Measurements from ENCODE around the gene CHAF1A. TPM values are rescaled to one million over a fixed set of nuclear protein-coding genes. Genes with fewer than 3 reads are reported as not detected.

CHAF1A gene
- total and polyA plus RNA-seq, 4 donors = 1.0 to 20.8 (median 2.5) TPM

GRCh38 chr19:4358709-4359626 is 43.5 kb upstream of the CHAF1A start (continued):
- TF ChIP-seq HNF4A (conservative IDR thresholded peaks at IDR 0.05) = no peak
- no peak for TF ChIP-seq FOXA2 (IDR thresholded peaks at IDR 0.05)
- no peak for TF ChIP-seq FOXA1 (IDR thresholded peaks at IDR 0.05)
- TF ChIP-seq ZBTB33 (IDR thresholded peaks at IDR 0.05) = no peak

- Histone ChIP-seq H3K4me1 (ENCODE audit: control insufficient read depth in 4 of 4, insufficient read depth in 4 of 4, low read length in 3 of 4) (peaks cover 0 to 4% (median 0%) of the 10 kb centered on the region in 4 donors), H3K4me3 (ENCODE audit: low read depth in 1 of 3, low read length in 3 of 3) (no peak overlapping the region), H3K36me3 (ENCODE audit: control insufficient read depth in 4 of 4, insufficient read depth in 3 of 4, low read depth in 1 of 4, low read length in 3 of 4) (peaks cover 4 to 56% (median 28%) of the 10 kb centered on the region in 4 donors), H3K27me3 (ENCODE audit: control insufficient read depth in 4 of 4, insufficient read depth in 4 of 4, low read length in 3 of 4) (no peaks in the 10 kb centered on the region), H3K9ac (ENCODE audit: low read depth in 1 of 2, low read length in 2 of 2) (no peak overlapping the region), H3K27ac (ENCODE audit: low read depth in 1 of 2, low read length in 2 of 2) (no peak overlapping the region), H3K9me3 (ENCODE audit: control insufficient read depth in 4 of 4, low read length in 3 of 4) (no peaks in the 10 kb centered on the region)
- TF ChIP-seq RAD21 (IDR thresholded peaks at IDR 0.05) (no peak), FOXA2 (IDR thresholded peaks at IDR 0.05) (no peak), JUND (IDR thresholded peaks at IDR 0.05) (no peak), GABPA (IDR thresholded peaks at IDR 0.05 in 1 of 2, conservative IDR thresholded peaks at IDR 0.05 in 1 of 2) (no peak), FOXA1 (IDR thresholded peaks at IDR 0.05) (no peak), HNF4G (IDR thresholded peaks at IDR 0.05) (no peak), TAF1 (conservative IDR thresholded peaks at IDR 0.05) (no peak)
- TF ChIP-seq, protein P1, sequence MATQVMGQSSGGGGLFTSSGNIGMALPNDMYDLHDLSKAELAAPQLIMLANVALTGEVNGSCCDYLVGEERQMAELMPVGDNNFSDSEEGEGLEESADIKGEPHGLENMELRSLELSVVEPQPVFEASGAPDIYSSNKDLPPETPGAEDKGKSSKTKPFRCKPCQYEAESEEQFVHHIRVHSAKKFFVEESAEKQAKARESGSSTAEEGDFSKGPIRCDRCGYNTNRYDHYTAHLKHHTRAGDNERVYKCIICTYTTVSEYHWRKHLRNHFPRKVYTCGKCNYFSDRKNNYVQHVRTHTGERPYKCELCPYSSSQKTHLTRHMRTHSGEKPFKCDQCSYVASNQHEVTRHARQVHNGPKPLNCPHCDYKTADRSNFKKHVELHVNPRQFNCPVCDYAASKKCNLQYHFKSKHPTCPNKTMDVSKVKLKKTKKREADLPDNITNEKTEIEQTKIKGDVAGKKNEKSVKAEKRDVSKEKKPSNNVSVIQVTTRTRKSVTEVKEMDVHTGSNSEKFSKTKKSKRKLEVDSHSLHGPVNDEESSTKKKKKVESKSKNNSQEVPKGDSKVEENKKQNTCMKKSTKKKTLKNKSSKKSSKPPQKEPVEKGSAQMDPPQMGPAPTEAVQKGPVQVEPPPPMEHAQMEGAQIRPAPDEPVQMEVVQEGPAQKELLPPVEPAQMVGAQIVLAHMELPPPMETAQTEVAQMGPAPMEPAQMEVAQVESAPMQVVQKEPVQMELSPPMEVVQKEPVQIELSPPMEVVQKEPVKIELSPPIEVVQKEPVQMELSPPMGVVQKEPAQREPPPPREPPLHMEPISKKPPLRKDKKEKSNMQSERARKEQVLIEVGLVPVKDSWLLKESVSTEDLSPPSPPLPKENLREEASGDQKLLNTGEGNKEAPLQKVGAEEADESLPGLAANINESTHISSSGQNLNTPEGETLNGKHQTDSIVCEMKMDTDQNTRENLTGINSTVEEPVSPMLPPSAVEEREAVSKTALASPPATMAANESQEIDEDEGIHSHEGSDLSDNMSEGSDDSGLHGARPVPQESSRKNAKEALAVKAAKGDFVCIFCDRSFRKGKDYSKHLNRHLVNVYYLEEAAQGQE (IDR thresholded peaks at IDR 0.05) = no peak
- DNase-seq (ENCODE audit: low spot score) = peak; percentile 31
- WGBS = 84% methylated on average over 13 of the region's 13 CpGs
Observed at GRCh38 chr19:4359627-4360000, 42.8 kb upstream of the CHAF1A start.

GRCh38 chr19:4360081-4360569 is 42.3 kb upstream of the CHAF1A start:
- no peak overlapping the region for H3K27ac ChIP-seq (ENCODE audit: low read depth in 1 of 2, low read length in 2 of 2)
- TF ChIP-seq YY1 (IDR thresholded peaks at IDR 0.05) (no peak), FOXA2 (IDR thresholded peaks at IDR 0.05) (no peak), JUND (IDR thresholded peaks at IDR 0.05) (no peak), TAF1 (conservative IDR thresholded peaks at IDR 0.05) (no peak), FOXA1 (IDR thresholded peaks at IDR 0.05) (no peak), GABPA (IDR thresholded peaks at IDR 0.05 in 1 of 2, conservative IDR thresholded peaks at IDR 0.05 in 1 of 2) (no peak), ZBTB33 (IDR thresholded peaks at IDR 0.05) (no peak), SP1 (IDR thresholded peaks at IDR 0.05) (no peak)
- WGBS = 69% methylated on average over 9 of the region's 9 CpGs
- no peak for DNase-seq (ENCODE audit: low spot score)
- H3K27me3 ChIP-seq (ENCODE audit: control insufficient read depth in 4 of 4, insufficient read depth in 4 of 4, low read length in 3 of 4) = no peaks in the 10 kb centered on the region
- H3K9me3 ChIP-seq (ENCODE audit: control insufficient read depth in 4 of 4, low read length in 3 of 4) = no peaks in the 10 kb centered on the region
- H3K36me3 ChIP-seq (ENCODE audit: control insufficient read depth in 4 of 4, insufficient read depth in 3 of 4, low read depth in 1 of 4, low read length in 3 of 4) = peaks cover 4 to 58% (median 29%) of the 10 kb centered on the region in 4 donors
- no peak overlapping the region for H3K9ac ChIP-seq (ENCODE audit: low read depth in 1 of 2, low read length in 2 of 2)
- H3K4me3 ChIP-seq (ENCODE audit: low read depth in 1 of 3, low read length in 3 of 3) = no peak overlapping the region
- peaks cover 0 to 4% (median 0%) of the 10 kb centered on the region in 4 donors for H3K4me1 ChIP-seq (ENCODE audit: control insufficient read depth in 4 of 4, insufficient read depth in 4 of 4, low read length in 3 of 4)
